ENCODE measurements around the gene MYL7.

The MYL7 gene

DNA sequence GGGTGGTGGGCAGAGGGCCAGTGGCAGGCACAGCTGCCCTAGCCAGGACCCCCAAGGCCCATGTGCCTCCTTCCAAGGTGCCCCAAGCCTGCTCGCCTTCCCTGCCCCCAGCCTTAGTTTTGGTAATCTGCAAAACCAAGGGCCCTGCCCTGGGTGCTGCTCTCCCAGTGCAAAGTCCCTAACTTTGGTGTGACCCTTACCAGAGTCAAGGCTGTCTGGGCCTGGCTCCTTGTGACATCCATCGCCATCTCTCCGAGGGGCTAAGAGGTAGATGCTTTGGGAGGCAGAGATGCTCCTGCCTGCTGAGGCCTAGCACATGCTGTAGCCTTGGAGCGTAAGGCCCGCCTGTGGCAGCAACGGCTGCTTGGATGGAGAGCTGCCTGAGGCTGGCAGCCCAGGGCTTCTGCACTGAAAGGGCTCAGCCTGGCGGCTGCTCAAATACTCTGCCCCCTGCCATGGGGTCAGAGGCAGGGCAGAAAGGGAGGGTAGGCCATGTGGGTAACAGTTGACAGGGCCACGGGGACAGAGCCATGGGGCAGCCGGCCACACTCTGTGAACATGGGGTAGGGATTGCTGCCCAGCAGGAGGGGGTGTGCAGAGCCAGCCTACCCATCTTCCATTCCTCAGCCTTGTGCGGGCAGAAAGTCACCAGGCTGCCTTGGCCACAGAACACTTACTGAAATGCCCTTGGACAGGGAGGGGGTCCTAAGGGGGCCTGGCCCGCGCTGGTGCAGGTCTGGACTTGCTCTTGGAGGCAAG is 17.9 kb upstream of the MYL7 start:
- CTCF ChIA-PET, result no interaction called here
- H3K9me3 ChIP-seq (ENCODE audit: control extremely low read depth in 1 of 5, control insufficient read depth in 4 of 5, insufficient read depth in 2 of 5, low read depth in 1 of 5, low read length in 4 of 5), result peaks cover 0 to 3% (median 0%) of the 10 kb centered on the region in 5 experiments
- H3K4me1 ChIP-seq (ENCODE audit: control extremely low read depth in 1 of 4, control insufficient read depth in 4 of 4, insufficient read depth in 4 of 4, low read length in 3 of 4), result no peaks in the 10 kb centered on the region
- no peak overlapping the region for H3K4me3 ChIP-seq (ENCODE audit: control insufficient read depth in 1 of 7, extremely low read depth in 1 of 7, insufficient read depth in 4 of 7, low read depth in 2 of 7, low read length in 6 of 7)
- H3K27ac ChIP-seq (ENCODE audit: insufficient read depth in 1 of 2, low read depth in 1 of 2, low read length in 2 of 2, poor library complexity in 1 of 2, severe bottlenecking in 2 of 2), result no peak overlapping the region
- DNase-seq, result no peak
- peaks cover 0 to 4% (median 0%) of the 10 kb centered on the region in 5 experiments for H3K27me3 ChIP-seq (replicated peaks in 2 of 5; ENCODE audit: control insufficient read depth in 4 of 5, insufficient read depth in 5 of 5, low read length in 4 of 5)
- 99% methylated on average over 12 of the region's 12 CpGs for WGBS (ENCODE audit: insufficient coverage)
- H3K36me3 ChIP-seq (ENCODE audit: control insufficient read depth in 4 of 4, insufficient read depth in 4 of 4, low read length in 3 of 4), result no peaks in the 10 kb centered on the region
- POLR2A ChIA-PET, result no interaction called here

DNA sequence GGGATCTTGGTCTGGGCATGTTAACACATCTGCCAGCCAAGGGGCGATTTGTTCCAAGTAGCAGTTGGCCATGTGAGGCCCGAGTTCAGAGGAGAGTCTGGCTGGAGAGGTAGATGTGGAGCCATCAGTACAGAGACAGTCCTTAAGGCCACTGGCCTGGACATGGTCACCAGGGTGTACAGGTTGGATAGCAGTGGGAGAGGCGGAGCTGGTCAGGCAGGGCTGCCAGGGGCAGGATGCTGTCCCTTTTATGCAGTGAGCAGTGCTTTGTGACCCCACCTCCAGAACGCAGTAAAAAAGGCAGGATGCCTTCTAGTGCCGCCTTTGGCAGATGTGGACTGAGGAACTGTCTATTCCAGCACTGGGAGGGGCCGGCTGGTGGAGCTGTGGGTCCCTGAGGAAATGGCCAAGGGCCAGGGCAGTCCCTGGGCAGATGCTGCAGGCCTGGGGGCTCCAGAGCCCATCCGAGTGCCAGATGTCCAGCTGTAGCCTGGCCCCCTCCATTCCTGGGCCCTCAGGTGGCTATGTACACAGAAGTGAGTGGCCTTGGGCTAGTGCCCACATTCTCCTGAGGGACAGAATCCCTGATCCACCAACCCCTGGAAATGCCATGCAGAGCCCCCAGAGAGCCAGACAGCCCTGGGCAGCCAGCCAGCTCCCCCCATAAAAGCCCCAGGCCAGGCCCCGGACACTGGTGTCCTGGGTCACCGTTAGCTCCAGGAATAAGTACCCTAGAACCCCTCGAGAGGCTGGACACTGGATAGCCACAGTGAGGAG is 17.2 kb upstream of the MYL7 start:
- Histone ChIP-seq H3K4me1 (ENCODE audit: control extremely low read depth in 1 of 4, control insufficient read depth in 4 of 4, insufficient read depth in 4 of 4, low read length in 3 of 4) (no peaks in the 10 kb centered on the region), H3K9me3 (ENCODE audit: control extremely low read depth in 1 of 5, control insufficient read depth in 4 of 5, insufficient read depth in 2 of 5, low read depth in 1 of 5, low read length in 4 of 5) (peaks cover 0 to 3% (median 0%) of the 10 kb centered on the region in 5 experiments), H3K27me3 (replicated peaks in 2 of 5; ENCODE audit: control insufficient read depth in 4 of 5, insufficient read depth in 5 of 5, low read length in 4 of 5) (peaks cover 0 to 4% (median 0%) of the 10 kb centered on the region in 5 experiments), H3K4me3 (ENCODE audit: control insufficient read depth in 1 of 7, extremely low read depth in 1 of 7, insufficient read depth in 4 of 7, low read depth in 2 of 7, low read length in 6 of 7) (no peak overlapping the region), H3K27ac (ENCODE audit: insufficient read depth in 1 of 2, low read depth in 1 of 2, low read length in 2 of 2, poor library complexity in 1 of 2, severe bottlenecking in 2 of 2) (no peak overlapping the region), H3K36me3 (ENCODE audit: control insufficient read depth in 4 of 4, insufficient read depth in 4 of 4, low read length in 3 of 4) (no peaks in the 10 kb centered on the region)
- 98% methylated on average over 8 of the region's 10 CpGs for WGBS (ENCODE audit: insufficient coverage)
- ChIA-PET CTCF (interaction anchor here (0.7 kb wide), 1 partner anchor 9 kb away, joined by 3 read pairs; no protein-coding TSS in a partner anchor), POLR2A (no interaction called here)
- DNase-seq, result no peak

DNA sequence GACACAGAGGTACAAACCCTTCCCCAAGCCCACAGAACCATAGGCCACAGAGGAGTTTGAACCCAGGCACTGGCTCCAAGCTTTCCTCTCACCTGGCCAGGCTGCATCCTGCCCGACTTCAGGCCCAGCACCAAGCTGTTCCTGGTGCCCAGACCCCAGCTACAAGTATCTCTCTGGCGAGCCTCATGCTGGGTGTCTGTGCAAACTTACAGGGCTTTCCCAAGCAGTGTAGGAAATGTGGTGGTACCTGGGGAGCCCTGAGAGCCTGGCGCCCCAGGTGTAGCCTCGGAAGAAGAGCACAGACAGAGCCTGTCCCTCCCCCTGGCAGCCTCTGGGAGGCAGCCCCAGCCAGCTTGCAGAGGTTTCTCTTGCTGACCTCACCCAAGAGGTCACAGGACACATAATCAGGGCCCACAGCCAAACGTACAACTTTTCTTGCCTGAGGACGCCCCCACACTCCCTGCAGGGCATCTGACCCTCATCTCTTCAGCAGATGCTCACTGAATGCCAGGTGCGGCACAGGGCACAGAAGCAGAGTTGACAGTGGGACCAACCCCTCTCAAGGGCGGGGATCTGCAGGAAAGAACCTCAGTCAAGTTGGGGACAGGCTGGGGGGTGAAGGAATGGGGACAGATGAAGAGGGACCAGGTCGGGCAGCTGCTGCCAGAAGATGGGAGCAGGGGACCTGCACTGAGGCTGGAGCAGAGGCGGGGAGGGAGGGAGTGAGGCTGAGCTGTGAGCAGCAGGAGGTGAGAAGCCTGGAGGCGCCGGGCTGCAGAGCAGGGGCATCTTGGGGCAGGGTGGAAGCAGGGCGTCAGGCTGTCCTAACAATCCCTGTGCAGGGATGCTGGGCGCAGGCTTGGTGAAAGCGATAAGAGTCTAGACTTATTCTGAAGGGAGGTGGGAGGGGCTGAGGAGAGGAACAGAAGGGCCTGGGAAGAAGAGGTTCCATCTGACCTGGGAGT is 16.3 kb upstream of the MYL7 start:
- WGBS (ENCODE audit: insufficient coverage), result 93% methylated on average over 14 of the region's 15 CpGs
- Histone ChIP-seq H3K4me1 (ENCODE audit: control extremely low read depth in 1 of 4, control insufficient read depth in 4 of 4, insufficient read depth in 4 of 4, low read length in 3 of 4) (no peaks in the 10 kb centered on the region), H3K4me3 (ENCODE audit: control insufficient read depth in 1 of 7, extremely low read depth in 1 of 7, insufficient read depth in 4 of 7, low read depth in 2 of 7, low read length in 6 of 7) (no peak overlapping the region), H3K9me3 (ENCODE audit: control extremely low read depth in 1 of 5, control insufficient read depth in 4 of 5, insufficient read depth in 2 of 5, low read depth in 1 of 5, low read length in 4 of 5) (no peaks in the 10 kb centered on the region), H3K27me3 (replicated peaks in 2 of 5; ENCODE audit: control insufficient read depth in 4 of 5, insufficient read depth in 5 of 5, low read length in 4 of 5) (peaks cover 0 to 4% (median 0%) of the 10 kb centered on the region in 5 experiments), H3K36me3 (ENCODE audit: control insufficient read depth in 4 of 4, insufficient read depth in 4 of 4, low read length in 3 of 4) (no peaks in the 10 kb centered on the region), H3K27ac (ENCODE audit: insufficient read depth in 1 of 2, low read depth in 1 of 2, low read length in 2 of 2, poor library complexity in 1 of 2, severe bottlenecking in 2 of 2) (no peak overlapping the region)
- POLR2A ChIA-PET, result no interaction called here
- DNase-seq, result no peak
- CTCF ChIA-PET, result interaction anchor here (0.7 kb wide), 1 partner anchor 8 kb away, joined by 3 read pairs; no protein-coding TSS in a partner anchor

DNA sequence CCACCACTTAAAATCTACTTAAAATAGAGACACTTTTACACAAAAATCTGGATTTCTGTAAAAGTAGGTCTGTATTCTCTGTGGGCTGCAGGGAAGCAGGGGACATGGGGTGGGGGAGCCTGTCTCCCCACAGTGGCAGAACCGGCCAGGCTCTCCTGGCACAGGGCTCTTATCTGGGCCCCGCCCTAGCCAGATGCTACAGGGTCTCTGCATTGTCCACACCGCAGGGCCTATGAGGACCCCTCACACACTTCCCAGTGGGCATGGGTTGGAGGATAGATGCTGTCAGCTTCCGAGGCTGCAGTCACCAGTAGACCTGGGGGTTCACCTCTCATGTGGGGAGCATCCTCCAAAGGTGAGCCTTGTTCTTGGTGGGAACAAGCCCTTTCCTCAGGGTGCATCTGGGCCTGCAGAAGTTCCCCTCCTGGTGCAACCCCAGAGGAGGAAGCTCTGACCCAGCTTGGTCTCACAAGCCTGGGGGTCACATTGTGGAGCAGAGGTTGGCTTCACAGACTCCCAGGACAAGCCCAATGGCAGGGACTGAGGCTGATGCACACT is 15.4 kb upstream of the MYL7 start:
- Histone ChIP-seq H3K27me3 (replicated peaks in 2 of 5; ENCODE audit: control insufficient read depth in 4 of 5, insufficient read depth in 5 of 5, low read length in 4 of 5) (peaks cover 0 to 4% (median 0%) of the 10 kb centered on the region in 5 experiments), H3K4me1 (ENCODE audit: control extremely low read depth in 1 of 4, control insufficient read depth in 4 of 4, insufficient read depth in 4 of 4, low read length in 3 of 4) (no peaks in the 10 kb centered on the region), H3K4me3 (ENCODE audit: control insufficient read depth in 1 of 7, extremely low read depth in 1 of 7, insufficient read depth in 4 of 7, low read depth in 2 of 7, low read length in 6 of 7) (no peak overlapping the region), H3K36me3 (ENCODE audit: control insufficient read depth in 4 of 4, insufficient read depth in 4 of 4, low read length in 3 of 4) (no peaks in the 10 kb centered on the region), H3K9me3 (ENCODE audit: control extremely low read depth in 1 of 5, control insufficient read depth in 4 of 5, insufficient read depth in 2 of 5, low read depth in 1 of 5, low read length in 4 of 5) (no peaks in the 10 kb centered on the region), H3K27ac (ENCODE audit: insufficient read depth in 1 of 2, low read depth in 1 of 2, low read length in 2 of 2, poor library complexity in 1 of 2, severe bottlenecking in 2 of 2) (no peak overlapping the region)
- CTCF ChIA-PET, result no interaction called here
- 96% methylated on average over 4 of the region's 4 CpGs for WGBS (ENCODE audit: insufficient coverage)
- POLR2A ChIA-PET, result no interaction called here
- no peak for DNase-seq

DNA sequence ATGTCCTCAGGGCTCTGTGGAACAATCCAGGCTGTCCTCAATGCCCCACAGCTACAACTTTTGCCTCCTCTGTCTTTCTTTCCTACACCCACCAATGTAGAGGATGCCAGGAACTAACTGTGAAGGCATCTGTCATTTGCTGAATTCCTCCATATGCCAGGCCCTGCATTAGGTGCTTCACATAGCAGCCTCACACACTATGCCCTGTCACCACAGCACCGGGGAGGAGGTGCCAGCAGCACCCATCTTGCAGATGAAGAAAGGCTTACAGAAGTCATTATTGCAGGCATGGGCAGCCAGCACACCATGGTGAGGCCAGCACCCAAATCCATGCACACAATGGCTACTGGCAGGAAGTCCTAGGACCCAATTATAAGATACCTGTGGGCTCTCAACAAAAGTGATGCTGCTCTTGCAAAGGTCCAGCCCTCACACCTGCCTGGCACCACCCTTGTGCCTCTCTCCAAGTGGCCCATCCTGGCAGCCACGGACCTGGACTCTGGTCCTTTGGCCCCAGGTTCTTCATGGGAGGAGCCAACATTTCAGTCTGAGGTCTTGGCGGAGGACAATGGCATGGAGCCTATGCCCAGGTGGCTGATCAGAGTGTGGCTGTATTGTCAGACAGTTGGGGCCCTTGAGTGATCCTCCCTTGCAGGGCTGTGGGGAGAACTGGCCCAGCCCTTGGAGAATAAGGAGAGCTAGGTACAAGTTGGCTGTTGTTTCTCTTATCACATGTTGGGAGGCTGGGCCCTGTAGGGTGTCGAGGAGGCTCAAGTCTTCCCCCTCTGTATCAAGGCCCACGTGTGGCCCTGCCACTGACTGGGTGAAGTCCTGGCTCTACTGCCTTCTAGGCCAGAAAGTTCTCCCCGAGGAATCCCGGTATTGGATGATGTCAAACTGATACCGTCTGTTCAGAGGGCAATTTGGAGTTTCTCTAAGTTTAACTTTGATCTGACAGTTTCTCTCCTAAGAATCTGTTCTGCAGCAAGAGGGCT is 14.4 kb upstream of the MYL7 start:
- Histone ChIP-seq H3K9me3 (ENCODE audit: control extremely low read depth in 1 of 5, control insufficient read depth in 4 of 5, insufficient read depth in 2 of 5, low read depth in 1 of 5, low read length in 4 of 5) (no peaks in the 10 kb centered on the region), H3K36me3 (ENCODE audit: control insufficient read depth in 4 of 4, insufficient read depth in 4 of 4, low read length in 3 of 4) (no peaks in the 10 kb centered on the region), H3K4me1 (ENCODE audit: control extremely low read depth in 1 of 4, control insufficient read depth in 4 of 4, insufficient read depth in 4 of 4, low read length in 3 of 4) (no peaks in the 10 kb centered on the region), H3K4me3 (ENCODE audit: control insufficient read depth in 1 of 7, extremely low read depth in 1 of 7, insufficient read depth in 4 of 7, low read depth in 2 of 7, low read length in 6 of 7) (no peak overlapping the region), H3K27ac (ENCODE audit: insufficient read depth in 1 of 2, low read depth in 1 of 2, low read length in 2 of 2, poor library complexity in 1 of 2, severe bottlenecking in 2 of 2) (no peak overlapping the region), H3K27me3 (replicated peaks in 2 of 5; ENCODE audit: control insufficient read depth in 4 of 5, insufficient read depth in 5 of 5, low read length in 4 of 5) (peaks cover 0 to 3% (median 0%) of the 10 kb centered on the region in 5 experiments)
- 100% methylated on average over 7 of the region's 8 CpGs for WGBS (ENCODE audit: insufficient coverage)
- POLR2A ChIA-PET, result no interaction called here
- CTCF ChIA-PET, result interaction anchor here (1.4 kb wide), 1 partner anchor 16 kb away, joined by 4 read pairs; no protein-coding TSS in a partner anchor
- no peak for DNase-seq

DNA sequence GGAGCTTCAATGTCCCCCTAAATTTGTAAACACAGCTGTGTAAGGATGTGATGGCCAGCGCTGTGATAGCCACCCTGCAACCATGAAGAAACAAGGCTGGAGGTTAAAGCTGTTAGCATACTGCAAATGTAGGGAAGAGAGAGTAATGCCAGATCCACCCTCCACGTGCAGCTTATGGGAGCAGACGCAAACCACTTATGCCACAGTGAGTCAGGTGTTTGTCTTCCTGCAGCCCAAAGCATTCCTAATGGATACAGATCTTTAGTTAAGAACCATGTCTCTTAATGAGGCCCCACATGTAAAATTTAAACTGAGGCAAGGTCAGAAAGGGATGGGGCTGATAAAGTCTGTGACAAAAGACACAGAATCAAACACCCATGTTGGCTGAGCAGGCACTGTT is 13.6 kb upstream of the MYL7 start:
- 70% methylated on average over 3 of the region's 3 CpGs for WGBS (ENCODE audit: insufficient coverage)

More for the DNA sequence above, 13.6 kb upstream of the MYL7 start:
- POLR2A ChIA-PET, result no interaction called here
- peaks cover 0 to 6% (median 0%) of the 10 kb centered on the region in 5 experiments for H3K27me3 ChIP-seq (replicated peaks in 2 of 5; ENCODE audit: control insufficient read depth in 4 of 5, insufficient read depth in 5 of 5, low read length in 4 of 5)
- no peaks in the 10 kb centered on the region for H3K9me3 ChIP-seq (ENCODE audit: control extremely low read depth in 1 of 5, control insufficient read depth in 4 of 5, insufficient read depth in 2 of 5, low read depth in 1 of 5, low read length in 4 of 5)
- H3K27ac ChIP-seq (ENCODE audit: insufficient read depth in 1 of 2, low read depth in 1 of 2, low read length in 2 of 2, poor library complexity in 1 of 2, severe bottlenecking in 2 of 2), result no peak overlapping the region
- no peak overlapping the region for H3K4me3 ChIP-seq (ENCODE audit: control insufficient read depth in 1 of 7, extremely low read depth in 1 of 7, insufficient read depth in 4 of 7, low read depth in 2 of 7, low read length in 6 of 7)
- CTCF ChIA-PET, result interaction anchor here (1.3 to 1.4 kb wide), 3 partner anchors 9 to 24 kb away, joined by 3 to 5 read pairs (median 4); no protein-coding TSS in a partner anchor
- H3K4me1 ChIP-seq (ENCODE audit: control extremely low read depth in 1 of 4, control insufficient read depth in 4 of 4, insufficient read depth in 4 of 4, low read length in 3 of 4), result no peaks in the 10 kb centered on the region
- no peak for DNase-seq
- no peaks in the 10 kb centered on the region for H3K36me3 ChIP-seq (ENCODE audit: control insufficient read depth in 4 of 4, insufficient read depth in 4 of 4, low read length in 3 of 4)

Measured in common myeloid progenitor, CD34-positive (primary cell).